ENCODE results near the gene ZDHHC19.
"Not testable (repeated sequence)": the region's sequence is repeated elsewhere in the genome, so short reads cannot be mapped to it uniquely, and the experiment has no call there.

The ZDHHC19 gene

GRCh38 chr3:196205442-196206205 is 5.6 kb downstream of the ZDHHC19 start:
- DNase-seq (ENCODE audit: low read depth in 2 of 2): not testable (repeated sequence)

DNA sequence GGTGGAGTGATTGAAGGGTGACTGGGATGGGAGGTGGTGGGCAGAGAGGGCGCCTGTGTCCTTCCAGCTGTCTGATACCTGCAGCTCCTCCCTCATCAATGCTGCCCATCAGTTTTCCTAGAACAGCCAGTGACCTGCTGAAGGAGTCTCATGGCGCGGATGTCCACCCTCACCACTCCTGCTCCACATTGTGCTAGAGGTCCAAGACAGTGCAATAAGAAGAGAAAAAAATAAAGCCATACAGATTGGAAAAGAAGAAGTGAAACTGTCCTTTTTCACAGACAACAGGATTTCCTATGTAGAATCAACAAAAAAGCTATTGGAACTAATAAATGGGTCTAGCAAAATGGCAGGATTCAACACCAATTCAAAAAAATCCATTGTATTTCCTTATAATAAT is 7.4 kb downstream of the ZDHHC19 start:
- no peak for DNase-seq (ENCODE audit: low read depth in 2 of 2)

GRCh38 chr3:196202516-196202970 is 8.7 kb downstream of the ZDHHC19 start:
- no peak for DNase-seq (ENCODE audit: low read depth in 2 of 2)

- no peak for DNase-seq (ENCODE audit: low read depth in 2 of 2)
Measured at GRCh38 chr3:196198771-196199753, 12.1 kb downstream of the ZDHHC19 start.

GRCh38 chr3:196198081-196198675 is 13.0 kb downstream of the ZDHHC19 start:
- no peak for DNase-seq (ENCODE audit: low read depth in 2 of 2)

DNA sequence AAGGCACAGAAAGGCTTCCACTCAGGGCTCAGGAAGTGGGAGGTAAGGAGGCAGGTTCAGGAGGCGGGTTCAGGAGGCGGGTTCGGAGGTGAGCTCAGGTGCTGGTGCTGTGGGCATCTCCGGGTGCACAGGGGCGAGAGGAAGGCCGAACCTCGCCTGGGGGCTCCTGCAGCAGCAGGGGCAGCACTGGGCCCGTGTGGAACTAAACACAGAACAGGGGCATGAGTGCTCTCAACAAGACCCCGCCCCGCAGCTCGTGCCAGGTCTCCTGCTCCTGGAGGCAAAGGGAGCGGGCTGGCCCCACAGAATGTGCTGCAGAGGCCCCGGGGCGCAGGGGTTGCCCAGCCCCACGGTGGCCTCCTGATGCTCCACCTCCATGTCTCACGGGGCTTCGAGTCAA is 13.7 kb downstream of the ZDHHC19 start:
- DNase-seq (ENCODE audit: low read depth in 2 of 2): no peak

DNA sequence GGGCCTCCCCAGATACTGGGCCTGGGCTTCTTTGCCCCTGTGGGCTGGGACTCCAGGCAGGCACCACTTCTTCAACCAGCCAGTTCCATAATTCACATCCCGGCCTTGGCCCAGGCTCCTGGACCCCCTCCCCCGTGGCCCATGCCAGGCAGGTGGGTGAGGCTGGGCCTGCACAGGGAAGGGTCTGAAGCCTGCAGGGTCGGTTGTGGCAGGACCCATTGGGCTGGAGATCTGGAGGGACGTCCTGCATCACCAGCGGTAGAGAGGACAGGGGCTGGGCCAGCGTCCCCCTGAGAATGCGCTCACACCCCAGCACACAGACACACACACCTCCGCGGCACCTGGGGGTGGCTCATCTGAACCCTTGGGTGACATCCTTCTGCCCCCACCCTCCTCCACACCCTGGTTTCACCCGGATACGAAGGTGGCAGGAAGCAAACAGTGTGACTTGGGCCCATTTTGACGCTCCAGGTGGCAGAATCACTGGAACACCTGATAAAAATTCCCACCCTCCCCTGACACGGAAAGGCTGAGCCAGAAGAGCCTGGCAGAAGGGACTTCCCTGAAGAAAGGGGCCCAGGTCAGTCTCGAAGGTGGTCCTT is 15.4 kb downstream of the ZDHHC19 start:
- DNase-seq (ENCODE audit: low read depth in 2 of 2): no peak

DNA sequence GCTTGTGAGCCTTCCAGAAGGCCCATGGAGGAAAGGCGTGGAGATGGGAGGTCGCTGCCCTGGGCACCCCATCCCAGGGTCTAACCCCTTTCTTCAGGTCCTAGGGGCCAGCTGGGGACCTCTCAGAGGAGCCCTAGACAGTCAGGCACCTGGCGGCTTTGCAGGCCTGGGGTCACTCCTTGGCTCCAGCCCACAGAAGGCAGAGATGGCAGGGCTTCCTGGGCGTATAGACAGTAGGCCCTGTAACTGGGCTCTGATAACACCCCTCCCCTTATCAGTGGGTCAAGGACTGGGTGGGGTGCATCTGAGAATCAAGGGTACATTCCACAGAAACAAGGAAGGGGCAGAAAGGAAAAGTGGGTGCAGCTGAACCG is 16.7 kb downstream of the ZDHHC19 start:
- DNase-seq (ENCODE audit: low read depth in 2 of 2): no peak

DNA sequence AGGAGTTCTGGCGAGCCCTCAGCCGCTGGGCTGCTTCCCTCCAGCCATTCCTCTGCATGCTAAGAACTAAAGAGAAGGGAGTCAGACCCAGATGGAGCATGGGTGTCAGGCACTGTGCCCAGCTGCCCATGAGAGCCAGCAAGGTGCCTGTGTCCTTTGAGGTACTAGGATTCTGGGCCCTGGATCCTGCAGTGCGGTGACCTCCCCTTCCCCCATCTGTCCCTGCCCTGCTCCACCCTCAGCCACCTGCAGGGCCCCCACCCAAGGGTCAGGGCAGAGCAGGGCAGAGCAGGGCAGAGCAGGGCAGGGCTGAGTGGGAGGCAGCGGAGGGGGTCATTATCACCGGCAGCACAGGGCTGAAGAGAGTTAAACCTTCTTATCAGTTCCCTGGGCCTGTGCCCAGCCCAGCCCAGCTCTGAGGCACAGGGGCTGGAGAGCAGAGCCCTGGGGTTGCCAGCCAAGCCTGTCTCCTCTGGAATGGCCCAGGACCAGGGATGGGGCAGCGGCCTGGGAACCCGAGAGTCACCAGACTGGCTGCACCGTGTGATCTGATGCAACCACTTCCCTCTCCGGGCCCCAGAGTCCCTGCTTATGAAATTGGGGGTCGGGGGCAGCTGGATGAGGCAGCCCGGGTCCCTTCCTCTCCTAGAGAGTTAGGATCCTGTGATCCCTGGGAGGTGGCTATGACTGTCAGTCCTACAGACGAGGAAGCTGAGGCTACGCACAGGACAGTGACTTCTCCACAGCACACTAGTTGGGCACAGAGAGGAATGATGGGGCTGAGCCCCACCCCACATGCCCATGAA is 17.3 kb downstream of the ZDHHC19 start:
- no peak for DNase-seq (ENCODE audit: low read depth in 2 of 2)

- DNase-seq (ENCODE audit: low read depth in 2 of 2): no peak
Measured at GRCh38 chr3:196193133-196193735, 18.0 kb downstream of the ZDHHC19 start.

- no peak for DNase-seq (ENCODE audit: low read depth in 2 of 2)
Measured at GRCh38 chr3:196192524-196193051, 18.6 kb downstream of the ZDHHC19 start.

DNA sequence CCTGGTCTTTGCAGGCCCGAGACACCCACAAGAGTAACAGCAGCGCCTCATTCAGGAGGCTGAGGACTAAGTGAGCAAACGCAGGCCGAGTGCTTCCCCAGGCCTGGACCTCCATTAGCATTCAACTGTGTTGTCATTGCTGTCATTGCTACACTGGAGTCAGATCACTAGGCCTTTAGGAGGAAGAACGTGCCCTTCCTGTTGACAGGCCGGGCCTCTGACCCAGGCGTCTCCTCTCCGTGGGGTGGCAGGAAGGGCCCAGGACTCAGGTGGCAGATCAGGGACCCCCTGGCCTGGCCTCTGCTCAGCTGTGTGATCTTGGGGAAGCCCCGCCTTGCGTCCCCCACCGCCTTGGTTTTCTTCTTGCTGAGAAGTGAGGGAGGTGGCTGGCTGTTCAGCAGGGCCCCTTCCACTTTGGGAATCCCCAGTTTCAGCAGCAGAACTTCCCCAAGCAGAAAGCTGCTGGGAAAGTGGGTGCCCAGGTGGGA is 19.1 kb downstream of the ZDHHC19 start:
- DNase-seq (ENCODE audit: low read depth in 2 of 2): peak in 1 of 2 donors; percentile 30

- no peak for DNase-seq (ENCODE audit: low read depth in 2 of 2)
Measured at GRCh38 chr3:196189566-196190347, 21.4 kb downstream of the ZDHHC19 start.

GRCh38 chr3:196186651-196187573 is 24.3 kb downstream of the ZDHHC19 start:
- no peak for DNase-seq (ENCODE audit: low read depth in 2 of 2)

GRCh38 chr3:196184881-196185280 is 26.3 kb downstream of the ZDHHC19 start:
- no peak for DNase-seq (ENCODE audit: low read depth in 2 of 2)

DNA sequence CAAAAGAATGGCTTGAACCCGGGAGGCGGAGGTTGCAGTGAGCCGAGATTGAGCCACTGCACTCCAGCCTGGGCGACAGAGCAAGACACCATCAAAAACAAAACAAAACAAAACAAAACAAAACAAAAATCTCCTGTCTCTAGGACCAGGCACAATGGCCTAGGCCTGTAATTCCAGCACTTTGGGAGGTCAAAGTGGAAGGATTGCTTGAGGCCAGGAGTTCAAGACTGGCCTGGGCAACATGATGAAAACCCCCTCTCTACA is 27.1 kb downstream of the ZDHHC19 start:
- not testable (repeated sequence) for DNase-seq (ENCODE audit: low read depth in 2 of 2)

GRCh38 chr3:196181127-196181546 is 30.1 kb downstream of the ZDHHC19 start:
- DNase-seq (ENCODE audit: low read depth in 2 of 2): no peak

DNA sequence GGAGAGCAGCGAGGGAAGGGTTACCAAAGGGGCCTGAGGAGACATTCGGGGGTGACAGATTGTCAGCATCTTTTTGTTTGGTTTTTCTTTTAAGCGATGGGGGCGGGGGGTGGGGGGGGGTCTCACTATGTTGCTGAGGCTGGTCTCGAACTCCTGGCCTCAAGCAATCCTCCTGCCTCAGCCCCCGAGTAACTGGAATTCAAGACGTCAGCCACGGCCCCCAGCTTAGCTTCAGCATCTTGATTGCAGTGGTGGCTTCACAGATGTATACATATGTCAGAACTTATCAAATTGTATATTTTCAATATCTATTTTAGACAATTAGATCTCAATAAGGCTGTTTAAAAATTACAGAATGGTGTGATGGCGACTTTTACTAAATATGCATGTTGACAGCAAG is 30.9 kb downstream of the ZDHHC19 start:
- DNase-seq (ENCODE audit: low read depth in 2 of 2): no peak
